Measurements from ENCODE around the gene C19orf18.

- TF ChIP-seq CTCF (conservative IDR thresholded peaks at IDR 0.05; ENCODE audit: low read depth, low read length), result no peak
- no peak for TF ChIP-seq EZH2 (IDR thresholded peaks at IDR 0.05; ENCODE audit: borderline replicate concordance, low read depth, low read length, poor library complexity, severe bottlenecking)
Measured at GRCh38 chr19:58003174-58003828, 29.0 kb upstream of the C19orf18 start.

Measured in A673 (cell line).